ENCODE measurements around the gene VAV2.
"Not testable (repeated sequence)": the region's sequence is repeated elsewhere in the genome, so short reads cannot be mapped to it uniquely, and the experiment has no call there.

Gene VAV2

GRCh38 chr9:133961226-133962165 is 30.6 kb downstream of the VAV2 start:
- no peak for DNase-seq (ENCODE audit: low read depth in 1 of 2, low spot score in 1 of 2)
- no peak for TF ChIP-seq JUND (IDR thresholded peaks at IDR 0.05; ENCODE audit: low read depth)
- in situ Hi-C loops (cut with HindIII; ENCODE audit: low pct_unique_long_range_greater_than_20kb, low sequenced_read_pairs): no loop called here

DNA sequence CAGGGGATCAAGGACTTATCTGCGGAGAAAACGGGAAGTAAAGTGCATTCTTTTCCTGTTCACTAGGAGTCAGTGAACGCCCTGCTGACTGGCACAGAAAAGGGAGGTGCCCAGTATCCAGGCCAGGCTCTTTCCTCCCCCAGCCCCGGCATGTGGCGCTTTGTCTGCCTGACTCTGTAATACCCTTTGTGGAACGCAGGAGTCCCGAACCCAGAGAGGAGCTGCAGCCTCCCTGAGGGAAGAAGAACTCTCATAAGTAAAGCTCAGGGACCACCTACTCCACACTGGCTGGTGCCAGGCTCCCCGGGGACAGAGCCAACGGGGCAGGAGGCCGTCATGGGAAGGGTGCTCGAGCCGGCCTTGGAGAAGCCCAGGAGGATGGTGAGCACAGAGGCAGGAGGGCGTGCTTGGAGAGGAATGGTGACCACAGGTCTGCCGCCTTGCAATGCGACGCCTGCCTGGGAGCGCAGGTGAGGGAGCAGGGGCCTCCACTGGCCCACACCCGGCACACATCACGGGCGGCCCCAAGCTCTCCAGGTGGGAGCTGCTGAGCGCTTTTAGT is 31.5 kb downstream of the VAV2 start:
- no peak for DNase-seq (ENCODE audit: low read depth in 1 of 2, low spot score in 1 of 2)
- in situ Hi-C loops (cut with HindIII; ENCODE audit: low pct_unique_long_range_greater_than_20kb, low sequenced_read_pairs): no loop called here
- TF ChIP-seq JUND (IDR thresholded peaks at IDR 0.05; ENCODE audit: low read depth): no peak

DNA sequence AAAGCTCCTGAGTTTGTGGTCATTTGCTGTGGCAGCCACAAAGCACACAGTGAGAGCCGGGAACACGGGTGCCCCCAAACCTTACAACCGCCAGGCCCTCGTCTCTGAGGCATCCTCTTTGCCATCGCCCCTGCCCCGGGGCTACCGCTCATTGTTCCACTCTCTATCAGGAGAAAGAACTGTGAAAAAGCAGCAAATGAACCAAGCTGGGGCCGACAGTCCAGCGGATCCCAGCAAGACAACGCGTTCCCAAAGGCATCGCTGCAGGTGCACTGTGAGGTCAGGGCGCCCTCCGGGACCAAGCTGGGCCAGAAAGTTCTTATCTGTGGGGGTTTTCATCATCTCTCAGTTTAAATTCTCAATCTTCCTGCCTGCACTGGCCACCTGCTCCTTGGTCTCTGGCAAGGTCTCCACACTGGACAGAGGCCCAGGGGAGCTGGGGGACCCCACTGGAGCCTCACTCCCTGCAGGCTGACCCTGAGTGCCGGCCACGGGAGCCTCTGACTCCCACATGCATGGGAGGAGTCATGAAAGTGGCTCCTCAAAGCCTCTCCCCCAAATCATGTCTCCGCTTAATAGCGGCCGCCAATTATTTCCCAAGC is 32.1 kb downstream of the VAV2 start:
- in situ Hi-C loops (cut with HindIII; ENCODE audit: low pct_unique_long_range_greater_than_20kb, low sequenced_read_pairs): no loop called here
- DNase-seq (ENCODE audit: low read depth in 1 of 2, low spot score in 1 of 2): no peak
- no peak for TF ChIP-seq JUND (IDR thresholded peaks at IDR 0.05; ENCODE audit: low read depth)

DNA sequence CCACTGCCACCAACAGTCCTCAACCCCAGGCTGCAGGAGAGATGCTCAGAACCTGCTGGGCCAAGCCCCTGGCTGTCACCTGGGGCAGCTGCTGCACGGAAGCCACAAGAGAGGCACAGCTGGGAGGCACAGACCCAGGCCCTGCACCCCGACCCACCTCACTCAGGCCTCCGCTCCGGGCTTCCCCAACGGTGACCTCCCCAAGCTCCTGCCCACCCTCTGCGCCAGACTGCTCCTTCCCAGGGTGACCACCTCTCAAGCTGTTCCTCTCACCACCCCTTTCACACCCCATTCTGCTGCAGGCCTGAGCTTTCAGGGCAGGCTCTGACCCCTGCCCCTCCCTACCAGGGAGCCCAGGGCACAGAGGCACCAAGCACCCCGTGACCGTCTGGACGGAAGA is 33.0 kb downstream of the VAV2 start:
- in situ Hi-C loops (cut with HindIII; ENCODE audit: low pct_unique_long_range_greater_than_20kb, low sequenced_read_pairs): no loop called here
- no peak for TF ChIP-seq JUND (IDR thresholded peaks at IDR 0.05; ENCODE audit: low read depth)

DNA sequence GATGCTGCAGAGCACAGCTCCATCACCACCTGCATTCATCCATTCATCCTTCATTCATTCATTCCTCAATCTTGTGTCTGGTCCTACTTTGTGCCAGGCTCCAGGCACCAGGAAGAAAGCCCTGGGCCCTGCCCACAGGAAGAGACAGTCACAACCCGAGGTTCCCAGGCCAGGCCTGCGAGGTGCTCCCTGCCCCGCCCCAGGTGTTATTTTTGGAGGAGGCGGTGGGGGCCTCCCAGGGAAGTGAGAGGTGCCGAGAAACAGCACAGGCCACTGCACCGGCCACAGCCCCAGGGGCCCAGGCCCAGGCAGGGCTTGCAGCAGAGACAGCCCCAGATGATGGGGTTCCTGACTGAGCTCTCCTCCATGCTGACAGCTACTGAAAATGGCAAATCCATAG is 33.4 kb downstream of the VAV2 start:
- in situ Hi-C loops (cut with HindIII; ENCODE audit: low pct_unique_long_range_greater_than_20kb, low sequenced_read_pairs): no loop called here
- DNase-seq (ENCODE audit: low read depth in 1 of 2, low spot score in 1 of 2): no peak
- no peak for TF ChIP-seq JUND (IDR thresholded peaks at IDR 0.05; ENCODE audit: low read depth)

More for the DNA sequence above, 33.0 kb downstream of the VAV2 start:
- no peak for DNase-seq (ENCODE audit: low read depth in 1 of 2, low spot score in 1 of 2)

DNA sequence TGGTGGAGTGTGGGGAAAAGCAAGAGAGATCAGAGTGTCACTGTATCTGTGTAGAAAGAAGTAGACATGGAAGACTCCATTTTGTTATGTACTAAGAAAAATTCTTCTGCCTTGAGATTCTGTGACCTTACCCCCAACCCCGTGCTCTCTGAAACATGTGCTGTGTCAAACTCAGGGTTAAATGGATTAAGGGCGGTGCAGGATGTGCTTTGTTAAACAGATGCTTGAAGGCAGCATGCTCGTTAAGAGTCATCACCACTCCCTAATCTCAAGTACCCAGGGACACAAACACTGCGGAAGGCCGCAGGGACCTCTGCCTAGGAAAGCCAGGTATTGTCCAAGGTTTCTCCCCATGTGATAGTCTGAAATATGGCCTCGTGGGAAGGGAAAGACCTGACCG is 34.4 kb downstream of the VAV2 start:
- in situ Hi-C loops (cut with HindIII; ENCODE audit: low pct_unique_long_range_greater_than_20kb, low sequenced_read_pairs): not testable (repeated sequence)

DNA sequence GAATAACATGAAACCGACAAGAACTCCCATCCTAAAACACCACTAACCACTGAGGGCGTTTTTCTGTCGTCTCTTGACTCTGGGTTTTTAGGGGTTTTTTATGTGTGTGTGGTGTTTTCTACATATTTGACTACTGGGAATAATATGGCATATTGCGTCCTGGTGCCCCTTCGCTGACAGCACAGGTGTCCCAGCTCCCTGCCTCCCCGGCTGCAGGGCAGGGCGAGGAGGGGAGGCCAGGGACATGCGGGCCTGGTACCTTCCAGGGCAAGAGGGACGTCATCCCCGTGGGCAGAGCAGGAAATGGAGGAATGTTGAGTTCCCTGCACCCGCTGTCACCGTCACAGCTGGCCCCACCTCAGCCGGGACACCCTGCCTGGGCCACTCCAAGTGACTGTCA is 34.8 kb downstream of the VAV2 start:
- no peak for DNase-seq (ENCODE audit: low read depth in 1 of 2, low spot score in 1 of 2)
- in situ Hi-C loops (cut with HindIII; ENCODE audit: low pct_unique_long_range_greater_than_20kb, low sequenced_read_pairs): no loop called here
- no peak for TF ChIP-seq JUND (IDR thresholded peaks at IDR 0.05; ENCODE audit: low read depth)

More for the DNA sequence above, 34.4 kb downstream of the VAV2 start:
- not testable (repeated sequence) for DNase-seq (ENCODE audit: low read depth in 1 of 2, low spot score in 1 of 2)

GRCh38 chr9:133956520-133957076 is 35.5 kb downstream of the VAV2 start:
- no peak for DNase-seq (ENCODE audit: low read depth in 1 of 2, low spot score in 1 of 2)
- in situ Hi-C loops (cut with HindIII; ENCODE audit: low pct_unique_long_range_greater_than_20kb, low sequenced_read_pairs): no loop called here
- TF ChIP-seq JUND (IDR thresholded peaks at IDR 0.05; ENCODE audit: low read depth): no peak

- no peak for DNase-seq (ENCODE audit: low read depth in 1 of 2, low spot score in 1 of 2)
- TF ChIP-seq JUND (IDR thresholded peaks at IDR 0.05; ENCODE audit: low read depth): no peak
- in situ Hi-C loops (cut with HindIII; ENCODE audit: low pct_unique_long_range_greater_than_20kb, low sequenced_read_pairs): no loop called here
Observed at GRCh38 chr9:133955821-133956411, 36.2 kb downstream of the VAV2 start.

GRCh38 chr9:133954862-133955529 is 37.1 kb downstream of the VAV2 start:
- DNase-seq (ENCODE audit: low read depth in 1 of 2, low spot score in 1 of 2): no peak
- TF ChIP-seq JUND (IDR thresholded peaks at IDR 0.05; ENCODE audit: low read depth): no peak
- in situ Hi-C loops (cut with HindIII; ENCODE audit: low pct_unique_long_range_greater_than_20kb, low sequenced_read_pairs): no loop called here

DNA sequence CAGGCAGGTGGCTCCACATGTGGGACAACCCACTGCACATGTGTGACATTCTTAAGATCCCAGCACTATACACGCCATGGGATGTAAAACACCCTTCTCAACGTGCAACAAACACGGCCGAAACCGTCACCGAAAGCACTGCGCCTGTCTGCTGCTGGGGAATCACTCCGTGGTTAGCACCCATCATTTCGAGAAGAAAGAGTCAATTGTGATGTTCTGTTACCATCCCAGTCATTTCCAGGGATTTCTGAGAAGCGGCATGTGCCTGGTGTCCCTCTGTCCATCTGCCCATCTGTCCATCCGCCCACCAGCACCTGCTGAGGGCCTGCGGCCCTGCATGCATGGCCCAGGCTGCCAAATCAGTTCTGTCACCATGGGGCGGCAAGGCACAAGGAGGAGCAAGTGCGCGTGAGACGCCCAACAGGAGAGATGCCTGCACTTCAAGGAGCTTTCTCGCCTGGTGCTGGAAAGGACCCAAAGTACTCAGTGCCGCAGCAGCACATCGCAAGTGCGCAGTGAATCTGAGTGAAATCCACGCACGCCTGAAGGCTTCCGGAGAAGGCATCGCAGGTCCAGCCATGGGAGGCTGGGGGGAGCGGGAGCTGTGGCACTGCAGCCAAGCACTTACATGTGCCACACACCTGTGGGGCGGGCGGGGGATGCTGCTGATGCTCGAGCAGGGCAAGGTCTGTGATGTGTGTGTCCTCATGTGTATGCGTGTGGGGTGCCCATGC is 38.0 kb downstream of the VAV2 start:
- TF ChIP-seq JUND (IDR thresholded peaks at IDR 0.05; ENCODE audit: low read depth): no peak
- in situ Hi-C loops (cut with HindIII; ENCODE audit: low pct_unique_long_range_greater_than_20kb, low sequenced_read_pairs): no loop called here
- DNase-seq (ENCODE audit: low read depth in 1 of 2, low spot score in 1 of 2): no peak

DNA sequence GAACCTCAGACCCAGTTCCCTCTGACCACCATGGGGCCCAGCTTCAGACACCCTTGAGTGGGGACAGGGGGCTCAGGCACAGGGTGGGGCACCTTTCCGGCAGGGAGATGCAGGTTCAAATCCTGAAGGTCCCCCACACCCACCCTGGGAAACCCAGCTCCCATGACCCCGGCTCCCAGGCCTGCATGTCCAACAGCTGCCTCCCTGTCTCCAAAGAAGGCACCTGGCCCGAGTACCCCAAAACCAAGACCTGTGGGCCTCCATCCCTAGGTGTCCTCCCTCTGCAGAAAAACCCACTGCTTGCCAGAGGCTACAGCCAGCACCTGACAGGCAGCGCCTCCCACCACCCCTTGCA is 38.5 kb downstream of the VAV2 start:
- in situ Hi-C loops (cut with HindIII; ENCODE audit: low pct_unique_long_range_greater_than_20kb, low sequenced_read_pairs): no loop called here
- no peak for TF ChIP-seq JUND (IDR thresholded peaks at IDR 0.05; ENCODE audit: low read depth)
- DNase-seq (ENCODE audit: low read depth in 1 of 2, low spot score in 1 of 2): no peak
